NCI-H2107 treated with DMSO at 0.1 percent for 48 hours (cell line): ENCODE results near the gene PTPDC1.

Experiments used
- DNase-seq: peaks from one replicate; lab custom pipeline; 2025; ENCODE audit not compliant: unreplicated experiment; lab: John Stamatoyannopoulos, UW

The PTPDC1 gene

GRCh38 chr9:94140418-94140780, 56.1 kb downstream of the PTPDC1 start:
- no peak for DNase-seq

DNA sequence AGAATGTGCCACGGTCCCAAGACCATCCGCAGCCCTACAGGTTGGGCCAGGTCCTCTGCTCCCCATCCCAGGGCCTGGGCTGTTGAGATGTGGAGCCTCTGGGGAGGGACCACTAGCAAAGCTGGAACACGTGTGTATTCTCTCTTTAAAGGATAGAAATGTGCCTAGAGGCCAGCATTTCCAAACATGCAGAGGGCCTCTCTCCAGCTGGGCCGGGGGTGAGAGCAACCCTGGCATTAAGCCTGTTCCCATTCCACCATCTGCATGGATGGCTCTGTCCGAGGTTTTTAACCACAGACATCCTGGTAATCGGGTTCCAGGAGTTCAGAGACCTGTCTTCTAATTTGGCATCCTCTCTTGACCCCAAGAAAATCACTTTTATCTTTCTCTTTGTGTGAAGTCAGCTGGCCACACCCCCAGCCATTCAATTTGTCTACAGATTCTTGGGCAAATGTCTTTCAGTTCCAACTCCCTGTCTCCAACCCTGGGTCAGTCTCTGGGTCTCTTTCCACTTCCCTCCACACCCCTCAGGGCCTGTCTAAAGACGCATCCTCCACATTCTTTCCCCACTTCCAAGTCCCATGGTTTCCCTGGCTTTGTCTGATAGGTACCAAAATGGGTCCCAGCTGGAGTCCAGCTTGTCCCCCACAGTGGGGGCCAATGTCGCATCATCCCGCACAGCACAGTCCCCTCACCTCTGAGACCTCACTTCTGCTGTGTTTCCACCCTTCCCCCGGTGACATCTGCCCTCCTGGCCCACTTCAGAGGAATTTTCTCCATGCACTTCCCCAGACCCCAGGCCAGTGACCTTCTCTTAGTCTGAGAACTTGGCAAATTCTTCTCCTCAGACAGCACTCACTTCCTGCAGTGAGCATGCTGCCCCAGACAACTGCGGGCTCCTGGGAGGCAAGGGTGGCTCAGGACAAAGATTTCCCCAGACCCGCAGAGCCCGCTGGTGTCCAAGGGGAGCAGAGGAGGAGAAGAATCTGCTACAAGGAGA, 56.8 kb downstream of the PTPDC1 start:
- no peak for DNase-seq

- no peak for DNase-seq
Observed at GRCh38 chr9:94142353-94142752, 58.1 kb downstream of the PTPDC1 start.

DNA sequence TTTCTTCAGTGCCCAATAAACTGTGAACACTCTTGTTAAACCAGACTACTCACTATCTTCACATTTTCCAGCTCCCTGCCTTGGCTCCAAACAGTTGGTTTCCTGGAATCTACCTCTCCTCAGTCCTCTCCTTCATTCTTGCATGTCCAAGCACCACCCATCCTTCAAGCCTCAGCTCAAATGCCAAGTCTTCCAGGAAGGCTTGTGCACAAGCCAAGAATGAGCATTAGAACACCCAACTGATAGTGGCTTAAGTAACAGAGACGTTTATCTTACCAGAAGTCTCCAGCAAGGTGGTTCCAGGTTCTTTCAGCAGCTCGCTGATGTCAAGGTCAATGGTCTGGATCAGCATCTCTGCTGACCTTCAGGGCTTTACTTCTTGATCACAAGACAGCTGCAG, 60.1 kb downstream of the PTPDC1 start:
- DNase-seq: no peak

GRCh38 chr9:94145640-94146039, 61.4 kb downstream of the PTPDC1 start:
- DNase-seq: no peak

DNA sequence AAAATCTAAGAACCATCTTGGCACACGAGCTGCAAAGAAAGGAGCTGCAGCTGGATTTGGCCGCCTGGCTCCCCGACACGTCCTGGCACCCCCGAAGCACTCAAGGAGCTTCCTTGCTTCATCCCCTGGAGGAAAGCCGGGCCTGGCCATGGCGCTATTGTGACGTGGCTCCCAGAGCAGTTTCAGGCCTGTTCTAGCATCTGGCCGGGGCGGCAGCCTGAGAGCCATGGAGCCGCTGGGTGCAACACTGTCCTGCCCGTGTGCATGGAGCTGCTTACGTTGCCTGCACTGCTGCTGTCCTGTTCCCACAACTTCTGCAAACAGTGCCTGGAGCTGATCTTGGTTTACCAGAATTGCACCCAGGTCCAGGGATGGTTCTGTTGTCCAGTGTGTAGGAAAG, 63.5 kb downstream of the PTPDC1 start:
- DNase-seq: no peak

GRCh38 chr9:94148419-94148818, 64.2 kb downstream of the PTPDC1 start:
- DNase-seq: no peak

DNA sequence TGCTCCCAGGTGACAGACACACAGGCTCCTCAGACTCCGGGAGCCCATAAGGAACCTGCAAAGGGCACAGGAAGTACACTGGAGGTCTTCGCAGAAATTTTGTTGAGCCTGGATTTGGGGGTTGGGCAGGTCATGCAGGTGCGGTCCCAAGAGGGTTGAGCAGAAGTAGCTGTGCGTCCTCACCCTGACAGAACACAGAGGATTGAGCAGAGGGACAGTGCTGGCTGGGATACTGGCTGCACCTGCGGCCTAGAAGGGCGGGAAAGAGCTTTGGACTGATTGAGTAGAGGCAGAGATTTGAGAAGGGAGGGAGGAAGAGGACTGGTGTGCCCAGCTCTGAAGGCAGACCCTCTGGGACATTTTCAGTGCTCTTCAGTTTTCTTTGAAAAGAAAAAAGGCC, 65.4 kb downstream of the PTPDC1 start:
- no peak for DNase-seq

DNA sequence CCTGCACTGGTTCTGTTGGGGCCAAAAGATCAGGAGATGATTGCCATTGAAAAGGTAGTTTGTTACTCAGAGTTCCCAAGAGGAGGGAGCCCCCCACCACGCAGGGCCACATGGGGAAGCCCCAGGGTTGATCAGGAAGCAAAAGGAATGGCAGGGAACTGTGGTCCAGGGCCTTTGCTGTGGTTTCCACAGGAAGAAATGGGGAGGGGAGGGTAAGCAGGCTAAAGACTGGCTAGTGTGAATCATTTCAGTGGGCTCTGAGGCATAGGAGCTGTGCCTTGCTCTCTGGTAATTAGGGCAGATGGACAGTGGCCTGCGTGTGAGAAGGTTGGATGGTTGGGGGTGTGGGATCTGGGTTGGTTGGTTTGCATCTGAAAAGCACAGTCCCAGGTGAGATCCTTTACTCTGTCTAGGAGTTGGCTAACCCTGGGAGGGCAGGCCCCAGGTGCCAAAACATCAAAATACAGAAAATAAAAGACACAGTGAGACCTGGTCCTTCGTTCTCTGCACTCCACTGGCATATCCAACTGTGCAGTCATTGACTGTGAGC, 66.1 kb downstream of the PTPDC1 start:
- no peak for DNase-seq

DNA sequence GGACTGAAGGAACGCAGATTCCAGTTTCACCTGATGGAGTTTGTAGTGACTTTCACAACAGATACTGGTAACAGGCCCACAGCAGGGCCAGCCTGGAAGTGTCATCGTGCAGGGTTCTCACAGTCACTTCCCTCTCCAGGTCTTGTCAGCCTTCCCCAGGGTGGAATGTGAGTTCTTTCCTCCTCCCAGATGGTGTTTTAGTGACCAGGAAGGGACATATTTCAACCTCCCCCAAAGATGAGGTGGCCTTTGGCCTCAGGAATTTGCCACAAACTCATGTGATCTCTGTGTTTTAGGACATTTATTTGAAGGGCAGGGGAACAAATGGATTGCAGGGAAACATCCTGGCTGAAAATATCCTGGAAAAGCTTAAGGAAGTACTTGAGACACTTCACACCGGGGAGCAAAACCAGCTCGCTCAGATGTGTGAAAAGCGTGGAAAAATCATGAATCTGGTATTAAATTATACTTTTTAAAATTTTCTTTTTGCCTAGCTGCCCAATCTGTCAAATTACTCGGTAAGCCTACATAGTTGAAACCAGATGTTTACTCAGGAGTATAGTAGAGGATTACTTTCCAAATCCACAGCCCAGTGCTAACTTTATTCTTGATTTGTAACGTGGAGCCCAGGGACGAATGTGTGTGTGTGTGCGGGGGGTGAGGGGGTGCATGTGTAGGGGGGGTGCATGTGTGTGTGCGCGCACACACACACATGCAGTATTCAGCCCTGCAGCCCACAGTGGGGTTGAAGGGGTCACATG, 66.8 kb downstream of the PTPDC1 start:
- DNase-seq: no peak

DNA sequence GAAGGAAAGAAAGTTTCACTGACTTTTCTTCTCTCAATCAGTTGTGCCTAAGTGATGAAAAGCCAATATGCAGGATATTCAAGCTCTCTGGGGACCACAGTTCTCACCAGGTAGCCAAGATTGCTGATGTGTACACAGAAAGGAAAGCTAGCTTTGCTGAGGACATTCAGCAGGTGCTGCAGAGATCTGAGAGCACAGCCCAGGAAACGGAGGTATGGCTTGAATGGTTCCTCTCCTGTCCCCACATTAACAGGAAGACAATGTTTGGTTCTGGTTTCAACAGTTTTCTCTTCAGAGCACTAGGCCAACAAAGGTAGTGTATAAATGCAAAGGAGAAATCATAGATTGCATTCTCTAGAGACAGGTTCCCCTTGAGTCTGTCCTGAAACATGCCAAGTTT, 69.6 kb downstream of the PTPDC1 start:
- DNase-seq: no peak

DNA sequence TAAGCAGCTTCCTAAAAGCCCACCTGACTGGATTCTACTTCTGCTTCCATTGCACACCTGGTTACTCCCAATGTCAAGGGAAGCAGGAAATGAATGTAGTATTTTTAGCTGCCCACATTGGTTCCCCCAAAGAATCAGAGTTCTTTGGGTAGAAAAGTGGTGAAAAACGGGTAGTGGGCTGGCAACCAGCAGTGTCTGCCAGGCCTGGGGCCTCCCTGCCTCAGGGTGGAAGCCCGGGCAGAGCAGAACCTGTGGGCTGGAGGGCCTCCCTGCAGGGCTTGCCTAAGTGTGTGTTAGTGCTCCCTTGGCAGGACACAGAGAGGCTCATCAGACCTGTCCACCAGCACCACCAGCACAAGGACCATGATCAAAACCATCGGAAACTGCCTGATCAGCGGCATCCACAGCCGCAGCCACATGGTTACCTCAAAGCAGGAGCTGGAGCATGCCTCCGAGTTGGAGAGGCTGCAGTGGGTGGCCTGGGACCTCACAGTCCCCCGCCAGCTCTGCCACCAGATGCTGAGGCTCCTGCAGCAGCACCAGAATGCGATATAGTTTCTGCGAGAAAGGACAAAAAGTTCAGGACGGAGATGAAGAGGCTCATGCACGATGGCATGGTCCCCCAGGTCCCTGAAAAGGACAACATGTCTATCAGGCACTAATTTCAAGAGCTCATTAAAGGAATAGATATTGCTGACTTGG, 72.2 kb downstream of the PTPDC1 start:
- DNase-seq: no peak

- no peak for DNase-seq
Observed at GRCh38 chr9:94157050-94157801, 73.0 kb downstream of the PTPDC1 start.
